Osteoblast (primary cell): ENCODE results near the gene TRIM27. TPM values are rescaled to one million over a fixed set of nuclear protein-coding genes. Genes with fewer than 3 reads are reported as not detected.

ENCODE experiments used
- DNase-seq: peaks from one replicate; pipeline ENCODE4 v3.0.0; 2011; ENCODE audit warnings: low spot score, mixed read lengths; ENCODE audit not compliant: insufficient read length; ENCODE audit errors: missing footprints
- H2AFZ ChIP-seq: 2 replicates; pipeline ENCODE4 v1.6.0; 2011; ENCODE audit warnings: mild to moderate bottlenecking, low read length
- H3K27ac ChIP-seq: 2 replicates; pipeline ENCODE4 v1.5.1; 2011; ENCODE audit warnings: mild to moderate bottlenecking, low read depth, low read length, moderate library complexity
- H3K27me3 ChIP-seq: 2 replicates; pipeline ENCODE4 v1.6.0; 2012; ENCODE audit warnings: mild to moderate bottlenecking, control low read depth, inconsistent platforms, low read length, moderate library complexity; ENCODE audit not compliant: insufficient read depth
- H3K36me3 ChIP-seq: 2 replicates; pipeline ENCODE4 v1.5.1; 2011; ENCODE audit warnings: mild to moderate bottlenecking, low read length, control low read depth, moderate library complexity; ENCODE audit not compliant: insufficient read depth
- H3K4me1 ChIP-seq: 2 replicates; pipeline ENCODE4 v1.5.1; 2011; ENCODE audit warnings: mild to moderate bottlenecking, low read length, control low read depth, moderate library complexity; ENCODE audit not compliant: insufficient read depth
- H3K4me2 ChIP-seq: 2 replicates; pipeline ENCODE4 v1.6.0; 2011; ENCODE audit warnings: mild to moderate bottlenecking, low read length; ENCODE audit not compliant: insufficient read depth
- H3K4me3 ChIP-seq: fragments of 200-600 bp; sonication (generic); 3 replicates; pipeline ENCODE4 v1.5.1; 2012; ENCODE audit warnings: mild to moderate bottlenecking, low read length, inconsistent platforms; ENCODE audit not compliant: insufficient read depth
- H3K79me2 ChIP-seq: 2 replicates; pipeline ENCODE4 v1.6.0; 2012; ENCODE audit warnings: mild to moderate bottlenecking, low read length, control low read depth, inconsistent platforms; ENCODE audit not compliant: insufficient read depth
- H3K9me3 ChIP-seq: 2 replicates; pipeline ENCODE4 v1.5.1; 2011; ENCODE audit warnings: low read depth, low read length, control low read depth
- H4K20me1 ChIP-seq: 2 replicates; pipeline ENCODE4 v1.6.0; 2012; ENCODE audit warnings: mild to moderate bottlenecking, low read length, control low read depth; ENCODE audit not compliant: insufficient read depth
- total RNA-seq: library from RNA; depleted of rRNA; stranded (reverse); fragments of >200 nt; gene quantifications from 2 replicates; pipeline ENCODE4 v1.2.3, GENCODE V29; 2012
- TF ChIP-seq, protein P1 (sequence below): IDR thresholded peaks from 2 replicates; pipeline ENCODE4 v1.5.1; 2011; ENCODE audit warnings: mild to moderate bottlenecking, low read depth, low read length, moderate library complexity; ENCODE audit errors: extremely low read depth

TRIM27 gene
- total RNA-seq, 1 donor, result 53.6 TPM

- Histone ChIP-seq H3K4me3 (peak overlapping the region; percentile 79), H3K79me2 (no peaks in the 10 kb centered on the region), H3K36me3 (no peaks in the 10 kb centered on the region), H3K27me3 (no peaks in the 10 kb centered on the region), H3K4me2 (peak overlapping the region; percentile 96), H3K27ac (peak overlapping the region; percentile 68), H3K9me3 (no peaks in the 10 kb centered on the region), H4K20me1 (no peaks in the 10 kb centered on the region), H3K4me1 (peaks cover 6% of the 10 kb centered on the region), H2AFZ (peak overlapping the region; percentile 93)
- TF ChIP-seq, protein P1, sequence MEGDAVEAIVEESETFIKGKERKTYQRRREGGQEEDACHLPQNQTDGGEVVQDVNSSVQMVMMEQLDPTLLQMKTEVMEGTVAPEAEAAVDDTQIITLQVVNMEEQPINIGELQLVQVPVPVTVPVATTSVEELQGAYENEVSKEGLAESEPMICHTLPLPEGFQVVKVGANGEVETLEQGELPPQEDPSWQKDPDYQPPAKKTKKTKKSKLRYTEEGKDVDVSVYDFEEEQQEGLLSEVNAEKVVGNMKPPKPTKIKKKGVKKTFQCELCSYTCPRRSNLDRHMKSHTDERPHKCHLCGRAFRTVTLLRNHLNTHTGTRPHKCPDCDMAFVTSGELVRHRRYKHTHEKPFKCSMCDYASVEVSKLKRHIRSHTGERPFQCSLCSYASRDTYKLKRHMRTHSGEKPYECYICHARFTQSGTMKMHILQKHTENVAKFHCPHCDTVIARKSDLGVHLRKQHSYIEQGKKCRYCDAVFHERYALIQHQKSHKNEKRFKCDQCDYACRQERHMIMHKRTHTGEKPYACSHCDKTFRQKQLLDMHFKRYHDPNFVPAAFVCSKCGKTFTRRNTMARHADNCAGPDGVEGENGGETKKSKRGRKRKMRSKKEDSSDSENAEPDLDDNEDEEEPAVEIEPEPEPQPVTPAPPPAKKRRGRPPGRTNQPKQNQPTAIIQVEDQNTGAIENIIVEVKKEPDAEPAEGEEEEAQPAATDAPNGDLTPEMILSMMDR, result no peak
- DNase-seq, result peak; percentile 75
Measured at GRCh38 chr6:28940858-28941683, 17.3 kb upstream of the TRIM27 start.

DNA sequence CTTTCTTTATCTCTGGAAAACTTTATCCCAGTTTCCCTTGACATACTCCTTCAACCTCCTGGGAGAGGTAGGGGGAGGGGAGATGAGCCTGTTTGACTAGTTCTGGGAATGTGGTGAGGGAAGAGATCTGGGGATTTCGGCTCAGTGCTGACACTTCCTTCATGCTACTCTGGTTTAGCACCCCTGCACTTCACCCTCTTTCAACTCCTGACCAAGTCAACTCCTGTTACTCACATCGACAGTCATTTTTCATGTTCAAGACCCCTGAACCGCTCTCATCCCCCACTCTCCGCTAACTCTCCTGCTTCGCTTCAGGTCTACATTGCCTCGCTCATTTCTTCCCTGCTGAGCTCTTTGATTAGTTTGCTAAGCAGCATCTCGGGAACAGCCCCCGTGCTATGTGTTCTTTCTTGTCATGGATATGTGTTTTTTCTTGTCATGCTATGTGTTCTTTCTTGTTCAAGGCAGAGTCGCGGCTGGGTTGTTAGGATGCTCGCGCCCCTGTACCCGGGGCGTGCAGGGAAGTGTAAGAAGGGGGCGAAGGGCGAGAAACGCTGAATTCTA is 16.6 kb upstream of the TRIM27 start:
- peak overlapping the region; percentile 93 for H2AFZ ChIP-seq
- TF ChIP-seq, protein P1, result no peak
- H3K79me2 ChIP-seq, result no peaks in the 10 kb centered on the region
- H3K4me2 ChIP-seq, result peak overlapping the region; percentile 96
- no peaks in the 10 kb centered on the region for H3K9me3 ChIP-seq
- H3K27me3 ChIP-seq, result no peaks in the 10 kb centered on the region
- H4K20me1 ChIP-seq, result no peaks in the 10 kb centered on the region
- no peaks in the 10 kb centered on the region for H3K36me3 ChIP-seq
- peaks cover 6% of the 10 kb centered on the region for H3K4me1 ChIP-seq
- H3K4me3 ChIP-seq, result peak overlapping the region; percentile 79
- DNase-seq, result peak; percentile 66
- H3K27ac ChIP-seq, result peak overlapping the region; percentile 68

- Histone ChIP-seq H3K4me2 (no peak overlapping the region), H3K9me3 (no peaks in the 10 kb centered on the region)
Measured at GRCh38 chr6:28933069-28933468, 9.3 kb upstream of the TRIM27 start.

More at GRCh38 chr6:28933069-28933468, 9.3 kb upstream of the TRIM27 start:
- Histone ChIP-seq H4K20me1 (no peaks in the 10 kb centered on the region), H3K27ac (no peak overlapping the region), H3K27me3 (no peaks in the 10 kb centered on the region), H3K4me3 (no peak overlapping the region), H3K4me1 (no peaks in the 10 kb centered on the region), H3K79me2 (no peaks in the 10 kb centered on the region), H3K36me3 (no peaks in the 10 kb centered on the region), H2AFZ (no peak overlapping the region)
- no peak for DNase-seq
- TF ChIP-seq, protein P1, result no peak
